HepG2 (cell line): ENCODE measurements around the gene HTR4. TPM values are rescaled to one million over a fixed set of nuclear protein-coding genes. Genes with fewer than 3 reads are reported as not detected.

Source experiments
- ATAC-seq: fragments of 200-7000 bp; cut with Tn5 transposase; 3 replicates; pipeline ENCODE4 v1.9.1; 2020; ENCODE audit warnings: mild to moderate bottlenecking, moderate library complexity
- BruUV-seq: library from RNA; stranded (reverse); fragments of 400-500 nt; replicated peaks from 2 replicates; lab custom pipeline; 2021; lab: Mats Ljungman, UMichigan
- CTCF ChIA-PET: fragments of 300-600 bp; formaldehyde crosslinking; extraction: SDS; loops from one replicate; lab custom pipeline; 2021; ENCODE audit warnings: low total read pairs, inconsistent platforms, low intra/inter-chr PET ratio; lab: Yijun Ruan, JAX
- POLR2A ChIA-PET: fragments of 350-600 bp; sonication (Branson Sonifier 250); formaldehyde crosslinking; loops from one replicate; lab custom pipeline; 2020; ENCODE audit warnings: antibody characterized with exemption, inconsistent platforms; lab: Yijun Ruan, JAX
- DNase-seq: peaks from one replicate; pipeline ENCODE4 v3.0.0-alpha.2; 2015; ENCODE audit warnings: low spot score
- FAIRE-seq: peaks from 3 replicates; lab custom pipeline; 2011; peaks lifted over from hg19 to GRCh38; lab: Jason Lieb, UNC
- H2AFZ ChIP-seq: one replicate; pipeline ENCODE4 v1.6.1; 2011; ENCODE audit warnings: low read length, inconsistent platforms
- H3K27ac ChIP-seq: fragments of 300-600 bp; 3 replicates; pipeline ENCODE4 v1.8.0; 2011; ENCODE audit warnings: mixed run types, mild to moderate bottlenecking, mixed read lengths, low read length, inconsistent platforms; ENCODE audit not compliant: insufficient read depth; ENCODE audit errors: extremely low read length
- H3K27me3 ChIP-seq, 2 experiments: fragments of 200-600 bp in 1 of 2; 2 replicates in 1 of 2; 3 replicates in 1 of 2; pipeline versions ENCODE4 v1.6.0 to v1.8.0; 2011; ENCODE audit warnings: low read length in 2 of 2, mild to moderate bottlenecking in 2 of 2, moderate library complexity in 2 of 2, inconsistent platforms in 1 of 2; ENCODE audit not compliant: insufficient read depth in 2 of 2, control insufficient read depth in 1 of 2
- H3K36me3 ChIP-seq, 2 experiments: fragments of 200-600 bp in 1 of 2; replicated peaks in 1 of 2; 2 replicates in 1 of 2; 3 replicates in 1 of 2; pipeline versions ENCODE4 v1.5.1 to v1.8.0; 2011; ENCODE audit warnings: low read length in 2 of 2, inconsistent platforms in 1 of 2; ENCODE audit not compliant: insufficient read depth in 2 of 2, control insufficient read depth in 1 of 2
- H3K4me1 ChIP-seq: 2 replicates; pipeline ENCODE4 v1.5.1; 2012; ENCODE audit warnings: low read length, inconsistent platforms; ENCODE audit not compliant: insufficient read depth
- H3K4me2 ChIP-seq: 2 replicates; pipeline ENCODE4 v1.6.0; 2011; ENCODE audit warnings: low read depth, low read length, inconsistent platforms
- H3K4me3 ChIP-seq, 3 experiments: fragments of 200-600 bp in 1 of 3; sonication (generic), shearing (Covaris generic) in 1 of 3; replicated peaks in 1 of 3; 2 replicates each; pipeline ENCODE4 v1.5.1; 2011 to 2016; ENCODE audit warnings: low read length in 3 of 3, inconsistent platforms in 2 of 3, low read depth in 2 of 3, mild to moderate bottlenecking in 2 of 3, control low read depth in 1 of 3, mixed read lengths in 1 of 3; ENCODE audit not compliant: insufficient read depth in 1 of 3
- H3K79me2 ChIP-seq: one replicate; pipeline ENCODE4 v1.6.1; 2011; ENCODE audit warnings: low read length, inconsistent platforms; ENCODE audit not compliant: insufficient read depth
- H3K9ac ChIP-seq: 2 replicates; pipeline ENCODE4 v1.6.0; 2011; ENCODE audit warnings: mild to moderate bottlenecking, low read depth, low read length, inconsistent platforms; ENCODE audit not compliant: insufficient read depth
- H3K9me3 ChIP-seq: 2 replicates; pipeline ENCODE4 v1.5.1; 2012; ENCODE audit warnings: mild to moderate bottlenecking, low read length
- H4K20me1 ChIP-seq: 2 replicates; pipeline ENCODE4 v1.6.0; 2011; ENCODE audit warnings: inconsistent platforms, mild to moderate bottlenecking, low read length, moderate library complexity; ENCODE audit not compliant: insufficient read depth
- POLR2A ChIP-seq, 2 experiments: IDR thresholded peaks; 2 replicates each; pipeline ENCODE4 v1.6.1; 2011; ENCODE audit warnings: low read depth in 2 of 2, low read length in 2 of 2, mild to moderate bottlenecking in 1 of 2, moderate library complexity in 1 of 2; ENCODE audit not compliant: insufficient read depth in 1 of 2
- REL ChIP-seq: sonication (generic); formaldehyde crosslinking; conservative IDR thresholded peaks from 2 replicates; pipeline ENCODE4 v1.8.0; 2022; ENCODE audit warnings: mild to moderate bottlenecking, missing genetic modification reagents, moderate library complexity
- ZBTB33 ChIP-seq: sonication (generic); formaldehyde crosslinking; IDR thresholded peaks from 2 replicates; pipeline ENCODE4 v1.4.0; 2020; ENCODE audit warnings: missing genetic modification reagents
- ZMAT3 ChIP-seq: sonication (generic); formaldehyde crosslinking; conservative IDR thresholded peaks from 2 replicates; pipeline ENCODE4 v1.7.0; 2021; ENCODE audit warnings: missing genetic modification reagents
- ZNF280B ChIP-seq: sonication (generic); formaldehyde crosslinking; IDR thresholded peaks from 2 replicates; pipeline ENCODE4 v1.5.0; 2020; ENCODE audit warnings: missing genetic modification reagents, mild to moderate bottlenecking, borderline replicate concordance
- ZNF547 ChIP-seq: sonication (generic); formaldehyde crosslinking; IDR thresholded peaks from 2 replicates; pipeline ENCODE4 v1.5.1; 2020; ENCODE audit warnings: mild to moderate bottlenecking, missing genetic modification reagents
- ZNF781 ChIP-seq: sonication (generic); formaldehyde crosslinking; IDR thresholded peaks from 2 replicates; pipeline ENCODE4 v1.5.1; 2020; ENCODE audit warnings: borderline replicate concordance, mild to moderate bottlenecking, missing genetic modification reagents; ENCODE audit errors: not compliant biosample characterization
- WGBS: methylation state at CpG from one replicate; pipeline ENCODE4 v1.1.6; 2017; ENCODE audit warnings: low lambda C conversion rate; 5-methylcytosine and 5-hydroxymethylcytosine counted together
- in situ Hi-C: cut with HindIII; loops from 2 replicates; pipeline ENCODE4 v1.10.0; 2017; ENCODE audit warnings: low pct_unique_long_range_greater_than_20kb; ENCODE audit not compliant: extremely low pct_ligation_motif_present
- intact Hi-C: fragments of 100-400 bp; cut with micrococcal nuclease; formaldehyde crosslinking; loops from one replicate; pipeline ENCODE4 v1.10.0; 2022; ENCODE audit not compliant: unreplicated experiment
- polyA plus RNA-seq, 8 experiments: library from polyadenylated mRNA; depleted of rRNA in 3 of 8; stranded (reverse) in 7 of 8; unstranded in 1 of 8; fragments of >200 nt; fragmentation: Illumina TruSeq in 4 of 8; extraction: Trizol in 4 of 8; gene quantifications; 2 replicates each; pipeline versions ENCODE4 v1.2.1 to v1.2.3, GENCODE V29; 2011 to 2016; ENCODE audit warnings: low read depth in 4 of 8, missing spikeins in 1 of 8, mixed read lengths in 1 of 8; ENCODE audit not compliant: insufficient read depth in 1 of 8
- total RNA-seq, 5 experiments: library from RNA; depleted of rRNA; stranded (reverse); fragments of >200 nt; fragmentation: Illumina TruSeq; extraction: Trizol; gene quantifications; 2 replicates each; pipeline ENCODE4 v1.2.3, GENCODE V29; 2016; ENCODE audit warnings: low read depth in 1 of 5
- TF ChIP-seq, protein P1 (sequence below): IDR thresholded peaks from 2 replicates; pipeline ENCODE4 v1.6.1; 2012; ENCODE audit warnings: inconsistent platforms

Gene HTR4
- total and polyA plus RNA-seq, 2 of the 13 experiments (the other 11 are each of a cell fraction or from before 2014, with no cell fraction given) = not detected

DNA sequence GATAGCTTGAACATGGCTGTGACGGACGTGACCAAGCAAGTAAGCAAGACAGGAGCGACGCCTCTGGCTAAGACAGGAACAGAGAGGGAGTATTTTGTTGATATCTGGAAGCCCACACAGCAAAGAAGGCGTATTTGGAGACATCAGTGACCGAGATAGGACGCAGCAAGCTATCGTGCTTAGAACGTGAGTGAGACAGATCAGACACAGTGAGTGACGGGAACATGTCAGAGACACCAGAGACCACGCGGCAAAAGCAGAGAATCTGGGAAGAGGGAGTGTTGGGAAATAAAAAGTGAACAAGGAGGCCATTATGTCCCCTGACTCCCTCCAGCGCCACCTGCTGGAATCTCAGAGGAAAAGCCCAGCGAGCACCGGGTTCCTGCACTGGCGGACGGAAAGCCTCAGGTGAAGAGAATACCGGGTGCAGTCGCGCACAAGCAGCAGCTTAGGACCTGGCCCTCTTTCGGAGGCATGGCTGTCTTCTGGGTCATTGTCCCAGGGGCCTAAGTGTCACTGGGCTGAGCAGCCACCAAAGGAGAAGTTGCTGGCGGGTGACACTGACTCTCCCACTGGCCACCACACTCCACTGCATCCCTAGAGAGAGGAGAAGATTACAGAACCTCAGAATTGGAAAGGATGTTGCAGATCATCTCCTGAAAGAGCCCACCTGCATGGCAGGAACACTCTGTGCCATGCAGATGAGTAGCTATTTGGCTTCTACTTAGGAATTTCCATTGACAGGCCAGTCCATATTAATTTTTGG lies 171.4 kb downstream of the HTR4 start (continued):
- no peak for TF ChIP-seq ZNF280B (CRISPR knock-in tag)
- TF ChIP-seq ZBTB33 (CRISPR knock-in tag) = peak; percentile 44; the same call in 1 of the 2 replicates
- no peak for TF ChIP-seq REL (CRISPR knock-in tag)
- TF ChIP-seq, protein P1, sequence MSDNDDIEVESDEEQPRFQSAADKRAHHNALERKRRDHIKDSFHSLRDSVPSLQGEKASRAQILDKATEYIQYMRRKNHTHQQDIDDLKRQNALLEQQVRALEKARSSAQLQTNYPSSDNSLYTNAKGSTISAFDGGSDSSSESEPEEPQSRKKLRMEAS = peak; percentile 53; the same call in 1 of the 2 replicates
- TF ChIP-seq POLR2A (IDR thresholded peaks at IDR 0.05; ENCODE audit: insufficient read depth in 1 of 2, low read depth in 2 of 2, low read length in 2 of 2) = no peak
- TF ChIP-seq ZNF781 (CRISPR knock-in tag) = peak; percentile 27
- TF ChIP-seq, all 625 proteins: peak for 22

GRCh38 chr5:148482196-148482595 lies 172.1 kb downstream of the HTR4 start:
- Histone ChIP-seq H3K36me3 (no peaks in the 10 kb centered on the region), H3K27me3 (no peaks in the 10 kb centered on the region), H3K79me2 (no peaks in the 10 kb centered on the region), H3K4me2 (no peak overlapping the region), H4K20me1 (no peaks in the 10 kb centered on the region), H3K9ac (no peak overlapping the region), H3K9me3 (no peaks in the 10 kb centered on the region), H3K4me3 (no peak overlapping the region), H2AFZ (no peak overlapping the region), H3K4me1 (peaks cover 9% of the 10 kb centered on the region; the same call in 1 of the 2 replicates), H3K27ac (no peak overlapping the region)
- DNase-seq = no peak
- no TSS peak for BruUV-seq
- no peak for ATAC-seq
- FAIRE-seq = no peak
- POLR2A ChIA-PET = no interaction called here
- in situ Hi-C loops = no loop called here
- CTCF ChIA-PET = interaction anchor here (1.6 to 2.0 kb wide), 3 partner anchors 38 to 533 kb away, joined by 4 to 7 read pairs (median 5); no protein-coding TSS in a partner anchor
- intact Hi-C loops = loop anchor here (1.0 to 5.0 kb wide), 3 partner anchors 38 to 533 kb away; no protein-coding TSS in a partner anchor
- WGBS = 74% methylated on average over 6 of the region's 7 CpGs
- TF ChIP-seq ZNF547 (CRISPR knock-in tag) = 0 out of 2 replicates have a peak, but pooled peaks have one; percentile 13
- TF ChIP-seq ZMAT3 (CRISPR knock-in tag) = no peak
- TF ChIP-seq, all 625 proteins: peak for 1
